Adrenal gland (tissue), 12 donors: ENCODE data around the gene ARHGAP30. TPM values are rescaled to one million over a fixed set of nuclear protein-coding genes. Genes with fewer than 3 reads are reported as not detected.

Experiments used
- DNase-seq, 7 donors: peaks; one replicate each; pipeline ENCODE4 v3.0.0-alpha.2; 2019 to 2020
- H3K27ac ChIP-seq, 5 donors: fragments of 200-600 bp; sonication (generic) in 4 of 5; 1 replicate in 3 of 5; 2 replicates in 2 of 5; pipeline versions ENCODE4 v1.5.1 to v1.8.0; 2016 to 2020; ENCODE audit warnings: mild to moderate bottlenecking in 1 of 5
- H3K27me3 ChIP-seq: fragments of 200-600 bp; 2 replicates; pipeline ENCODE4 v1.8.0; 2021
- H3K36me3 ChIP-seq, 2 donors: fragments of 200-600 bp; replicated peaks in 1 of 2; 1 replicate in 1 of 2; 2 replicates in 1 of 2; pipeline versions ENCODE4 v1.5.1 to v1.8.0; 2018 to 2022
- H3K4me1 ChIP-seq, 2 donors: fragments of 200-600 bp; replicated peaks in 1 of 2; 1 replicate in 1 of 2; 2 replicates in 1 of 2; pipeline versions ENCODE4 v1.5.1 to v1.8.0; 2018 to 2021
- H3K4me3 ChIP-seq, 4 donors: fragments of 200-600 bp; sonication (generic) in 3 of 4; one replicate each; pipeline ENCODE4 v1.5.1; 2016 to 2018
- H3K9me3 ChIP-seq, 3 donors: fragments of 200-600 bp; sonication (generic) in 1 of 3; replicated peaks in 1 of 3; 1 replicate in 2 of 3; 2 replicates in 1 of 3; pipeline versions ENCODE4 v1.5.1 to v1.8.0; 2016 to 2021
- POLR2A ChIP-seq, 2 donors: fragments of 450-650 bp; IDR thresholded peaks; one replicate each; pipeline ENCODE4 v1.6.1; 2017; ENCODE audit warnings: antibody characterized with exemption in 2 of 2, mild to moderate bottlenecking in 2 of 2, moderate library complexity in 1 of 2
- WGBS, 4 donors: extraction: QIAGEN DNeasy Blood & Tissue Kit in 2 of 4; methylation state at CpG; one replicate each; pipeline versions ENCODE4 v1.1.5 to v1.1.7; 2013 to 2017; 5-methylcytosine and 5-hydroxymethylcytosine counted together
- intact Hi-C, 2 donors: fragments of 100-400 bp; cut with DNase I; formaldehyde crosslinking; loops; one replicate each; pipeline versions ENCODE4 v1.14.1 to v1.15.0; 2022 to 2023
- polyA plus RNA-seq, 3 donors: library from polyadenylated mRNA; stranded (reverse); fragments of 200-250 nt in 2 of 3; fragments of 350-450 nt in 1 of 3; fragmentation: Illumina TruSeq in 1 of 3; extraction: RNeasy Lipid Tissue Mini Kit (QIAGEN cat#74804) in 1 of 3; gene quantifications; one replicate each; pipeline ENCODE4 v1.2.3, GENCODE V29; 2013 to 2014
- total RNA-seq, 9 donors: library from RNA; depleted of rRNA in 4 of 9; stranded (reverse); fragments of >200 nt in 4 of 9; fragments of 120-200 nt in 1 of 9; fragmentation: NEBNext Ultra II Directional in 1 of 9; extraction: Animal tissue kit (Norgen Biotek cat#: 25700) in 1 of 9; gene quantifications; one replicate each; pipeline versions ENCODE4 v1.1.0 to v1.2.4, GENCODE V29; 2013 to 2023
- TF ChIP-seq, protein P1 (sequence below), 6 experiments: fragments of 450-650 bp in 4 of 6; fragments of 200-600 bp in 2 of 6; sonication (generic) in 1 of 6; IDR thresholded peaks; 1 replicate in 5 of 6; 2 replicates in 1 of 6; pipeline versions ENCODE4 v1.5.1 to v1.8.0; 2016 to 2021; ENCODE audit warnings: antibody characterized with exemption in 6 of 6, mild to moderate bottlenecking in 2 of 6, moderate library complexity in 1 of 6
- donor health status: healthy with polysubstance abuse.
- donor health status: Bipolar disorder and iron deficiency.
- donor health status: DM: yes; HTN: yes; CAD: no.
- donor health status: DM: no; HTN: no; CAD: no.
- donor health status: DM: no; HTN: no; CAD: no.
- donor health status: DM: yes; HTN: yes; CAD: no.

ARHGAP30 gene
- total and polyA plus RNA-seq, 12 donors, result 0.89 to 17.5 (median 9.9) TPM

- intact Hi-C loops, result no loop called here
- Histone ChIP-seq H3K9me3 (no peaks in the 10 kb centered on the region), H3K27me3 (peaks cover 6% of the 10 kb centered on the region), H3K27ac (no peak overlapping the region), H3K4me1 (no peaks in the 10 kb centered on the region), H3K4me3 (no peak overlapping the region), H3K36me3 (no peaks in the 10 kb centered on the region)
- no peak for DNase-seq
- WGBS, 4 donors, result 87 to 94% (median 89%) methylated on average over 4 of the region's 4 CpGs
- no peak for TF ChIP-seq POLR2A (IDR thresholded peaks at IDR 0.05)
- TF ChIP-seq, protein P1, sequence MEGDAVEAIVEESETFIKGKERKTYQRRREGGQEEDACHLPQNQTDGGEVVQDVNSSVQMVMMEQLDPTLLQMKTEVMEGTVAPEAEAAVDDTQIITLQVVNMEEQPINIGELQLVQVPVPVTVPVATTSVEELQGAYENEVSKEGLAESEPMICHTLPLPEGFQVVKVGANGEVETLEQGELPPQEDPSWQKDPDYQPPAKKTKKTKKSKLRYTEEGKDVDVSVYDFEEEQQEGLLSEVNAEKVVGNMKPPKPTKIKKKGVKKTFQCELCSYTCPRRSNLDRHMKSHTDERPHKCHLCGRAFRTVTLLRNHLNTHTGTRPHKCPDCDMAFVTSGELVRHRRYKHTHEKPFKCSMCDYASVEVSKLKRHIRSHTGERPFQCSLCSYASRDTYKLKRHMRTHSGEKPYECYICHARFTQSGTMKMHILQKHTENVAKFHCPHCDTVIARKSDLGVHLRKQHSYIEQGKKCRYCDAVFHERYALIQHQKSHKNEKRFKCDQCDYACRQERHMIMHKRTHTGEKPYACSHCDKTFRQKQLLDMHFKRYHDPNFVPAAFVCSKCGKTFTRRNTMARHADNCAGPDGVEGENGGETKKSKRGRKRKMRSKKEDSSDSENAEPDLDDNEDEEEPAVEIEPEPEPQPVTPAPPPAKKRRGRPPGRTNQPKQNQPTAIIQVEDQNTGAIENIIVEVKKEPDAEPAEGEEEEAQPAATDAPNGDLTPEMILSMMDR (IDR thresholded peaks at IDR 0.05), result no peak
Observed at GRCh38 chr1:161061419-161061818, 8.3 kb downstream of the ARHGAP30 start.

GRCh38 chr1:161059293-161059692 is 10.4 kb downstream of the ARHGAP30 start:
- no peak overlapping the region for H3K4me3 ChIP-seq
- no peak for TF ChIP-seq POLR2A (IDR thresholded peaks at IDR 0.05)
- TF ChIP-seq, protein P1 (IDR thresholded peaks at IDR 0.05), result no peak
- intact Hi-C loops, result no loop called here
- H3K27me3 ChIP-seq, result no peaks in the 10 kb centered on the region
- H3K4me1 ChIP-seq, result no peaks in the 10 kb centered on the region
- no peaks in the 10 kb centered on the region for H3K9me3 ChIP-seq
- H3K27ac ChIP-seq, result no peak overlapping the region
- 69 to 82% (median 76%) methylated on average over 6 of the region's 6 CpGs for WGBS, 4 donors
- DNase-seq, result no peak
- H3K36me3 ChIP-seq, result no peaks in the 10 kb centered on the region

GRCh38 chr1:161054805-161055204 is 14.9 kb downstream of the ARHGAP30 start:
- H3K27me3 ChIP-seq, result no peaks in the 10 kb centered on the region
- intact Hi-C loops, result loop anchor here in 1 of 2 donors (5.0 kb wide), 1 partner anchor 53 kb away; no protein-coding TSS in a partner anchor
- no peak for DNase-seq
- no peak for TF ChIP-seq POLR2A (IDR thresholded peaks at IDR 0.05)
- TF ChIP-seq, protein P1 (IDR thresholded peaks at IDR 0.05), result no peak
- 51 to 81% (median 73%) methylated on average over 3 to 7 of the region's 7 CpGs for WGBS, 4 donors
- H3K9me3 ChIP-seq, result no peaks in the 10 kb centered on the region
- no peak overlapping the region for H3K27ac ChIP-seq
- no peaks in the 10 kb centered on the region for H3K4me1 ChIP-seq
- H3K4me3 ChIP-seq, result no peak overlapping the region
- H3K36me3 ChIP-seq, result peaks cover 0 to 6% of the 10 kb centered on the region in 2 donors

DNA sequence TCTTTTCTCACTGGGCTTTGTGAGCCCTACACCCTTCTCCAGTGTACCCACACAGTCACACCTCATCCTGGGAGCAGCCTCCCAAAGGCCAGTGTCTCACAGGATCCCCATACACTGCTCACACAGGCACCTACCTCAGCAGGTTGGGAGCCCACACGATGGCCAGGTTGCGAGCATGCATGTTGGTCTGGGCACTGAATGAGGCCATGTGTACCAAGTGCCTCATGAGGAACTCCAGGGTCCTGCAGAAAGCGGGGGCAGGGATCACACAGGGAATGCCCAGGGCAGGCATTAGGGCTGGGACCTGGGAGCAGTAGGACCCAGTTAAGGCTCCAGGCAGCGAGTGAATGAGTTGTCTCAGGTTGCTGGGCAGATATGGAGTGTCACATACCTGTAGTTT is 15.5 kb downstream of the ARHGAP30 start:
- no peak for TF ChIP-seq POLR2A (IDR thresholded peaks at IDR 0.05)
- TF ChIP-seq, protein P1 (IDR thresholded peaks at IDR 0.05), result no peak
- Histone ChIP-seq H3K36me3 (peaks cover 0 to 6% of the 10 kb centered on the region in 2 donors), H3K27me3 (no peaks in the 10 kb centered on the region), H3K4me3 (no peak overlapping the region), H3K4me1 (no peaks in the 10 kb centered on the region), H3K9me3 (no peaks in the 10 kb centered on the region), H3K27ac (no peak overlapping the region)
- DNase-seq, result no peak
- 71 to 85% (median 82%) methylated on average over 2 to 4 of the region's 4 CpGs for WGBS, 4 donors
- intact Hi-C loops, result loop anchor here in 1 of 2 donors (5.0 kb wide), 1 partner anchor 52 kb away; no protein-coding TSS in a partner anchor
